Heart left ventricle (tissue), 13 donors: ENCODE data around the gene INTS2.

Experiments
- POLR2A ChIP-seq, 2 donors: fragments of 450-650 bp; IDR thresholded peaks; one replicate each; pipeline ENCODE4 v1.6.1; 2017; ENCODE audit warnings: antibody characterized with exemption in 2 of 2, mild to moderate bottlenecking in 2 of 2, moderate library complexity in 2 of 2
- TF ChIP-seq, protein P1 (sequence below), 12 donors: fragments of 200-600 bp; sonication (generic) in 4 of 12; IDR thresholded peaks; one replicate each; pipeline versions ENCODE4 v1.5.0 to v1.8.0; 2018 to 2022; ENCODE audit warnings: antibody characterized with exemption in 12 of 12, mild to moderate bottlenecking in 5 of 12
- donor health status: ischemic (EF 13 %, LVEDD 7.1; RV severe dilation, severe dysfunction).
- donor health status: DM: no; HTN: yes; CAD: no.
- donor health status: DM: no; HTN: no; CAD: no.
- donor health status: ischemic (EF 25% LVEDD 6.9; RV normal size, moderate dysfunction).
- donor health status: ischemic (EF 25% LVEDD 5.7; RV mildly dilated, moderate dysfunction).
- donor health status: ischemic (EF 35%, LVEDD 5.7; RV mildly dilated, moderate dysfunction).
- donor health status: nonischemic (EF 11% LVEDD 7.7; RV severe dilation, severe dysfunction).
- donor health status: DM: yes; HTN: yes; CAD: no.
- donor health status: PGD.
- donor health status: ischemic (EF 29% LVEDD 5.4; RV normal size, mild dysfunction).
- donor health status: nonischemic (EF 23%, LVEDD 6.1; RV moderate dilation, normal function).

DNA sequence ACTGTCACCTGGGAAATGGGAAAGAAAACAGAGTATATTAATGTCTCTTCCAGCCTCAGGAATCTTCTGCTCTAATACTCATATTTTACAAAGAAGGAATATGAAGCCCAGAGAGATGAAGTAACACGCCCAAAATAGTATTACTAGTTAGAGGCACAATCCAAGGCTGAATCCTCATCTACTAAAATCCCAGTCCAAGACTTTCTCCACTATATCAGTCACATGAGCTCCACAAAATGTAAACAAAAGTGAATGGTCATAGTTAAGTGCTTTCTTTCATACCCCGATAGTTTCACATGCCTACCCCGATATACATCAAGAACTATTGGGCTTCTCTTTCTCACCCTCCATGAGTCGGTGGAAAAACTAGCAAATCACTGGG is 965 bp downstream of the INTS2 start:
- TF ChIP-seq, protein P1, sequence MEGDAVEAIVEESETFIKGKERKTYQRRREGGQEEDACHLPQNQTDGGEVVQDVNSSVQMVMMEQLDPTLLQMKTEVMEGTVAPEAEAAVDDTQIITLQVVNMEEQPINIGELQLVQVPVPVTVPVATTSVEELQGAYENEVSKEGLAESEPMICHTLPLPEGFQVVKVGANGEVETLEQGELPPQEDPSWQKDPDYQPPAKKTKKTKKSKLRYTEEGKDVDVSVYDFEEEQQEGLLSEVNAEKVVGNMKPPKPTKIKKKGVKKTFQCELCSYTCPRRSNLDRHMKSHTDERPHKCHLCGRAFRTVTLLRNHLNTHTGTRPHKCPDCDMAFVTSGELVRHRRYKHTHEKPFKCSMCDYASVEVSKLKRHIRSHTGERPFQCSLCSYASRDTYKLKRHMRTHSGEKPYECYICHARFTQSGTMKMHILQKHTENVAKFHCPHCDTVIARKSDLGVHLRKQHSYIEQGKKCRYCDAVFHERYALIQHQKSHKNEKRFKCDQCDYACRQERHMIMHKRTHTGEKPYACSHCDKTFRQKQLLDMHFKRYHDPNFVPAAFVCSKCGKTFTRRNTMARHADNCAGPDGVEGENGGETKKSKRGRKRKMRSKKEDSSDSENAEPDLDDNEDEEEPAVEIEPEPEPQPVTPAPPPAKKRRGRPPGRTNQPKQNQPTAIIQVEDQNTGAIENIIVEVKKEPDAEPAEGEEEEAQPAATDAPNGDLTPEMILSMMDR (IDR thresholded peaks at IDR 0.05) = no peak
- TF ChIP-seq POLR2A (IDR thresholded peaks at IDR 0.05) = no peak
